Keratinocyte (primary cell): ENCODE measurements around the gene SKAP1. TPM values are rescaled to one million over a fixed set of nuclear protein-coding genes. Genes with fewer than 3 reads are reported as not detected.

Experiments used
- DNase-seq: peaks from one replicate; pipeline ENCODE4 v3.0.0-alpha.2; 2011; ENCODE audit warnings: low read depth, missing footprints, low spot score
- FAIRE-seq: peaks from 2 replicates; lab custom pipeline; 2011; peaks lifted over from hg19 to GRCh38; lab: Jason Lieb, UNC
- H2AFZ ChIP-seq: 2 replicates; pipeline ENCODE4 v1.6.0; 2012; ENCODE audit warnings: low read length, control low read depth, inconsistent platforms; ENCODE audit not compliant: control insufficient read depth
- H3K27ac ChIP-seq: 2 replicates; pipeline ENCODE4 v1.5.1; 2011; ENCODE audit warnings: low read length; ENCODE audit not compliant: control insufficient read depth, insufficient read depth
- H3K27me3 ChIP-seq: 3 replicates; pipeline ENCODE4 v1.6.0; 2011; ENCODE audit warnings: low read length; ENCODE audit not compliant: control insufficient read depth, insufficient read depth; ENCODE audit errors: extremely low read depth
- H3K36me3 ChIP-seq, 2 experiments: 2 replicates in 1 of 2; 3 replicates in 1 of 2; pipeline ENCODE4 v1.5.1; 2011; ENCODE audit warnings: low read length in 2 of 2, mild to moderate bottlenecking in 1 of 2; ENCODE audit not compliant: control insufficient read depth in 2 of 2, insufficient read depth in 2 of 2; ENCODE audit errors: extremely low read depth in 1 of 2
- H3K4me1 ChIP-seq: 3 replicates; pipeline ENCODE4 v1.5.1; 2011; ENCODE audit warnings: low read length; ENCODE audit not compliant: control insufficient read depth, insufficient read depth; ENCODE audit errors: extremely low read depth
- H3K4me2 ChIP-seq: 3 replicates; pipeline ENCODE4 v1.6.0; 2011; ENCODE audit warnings: low read depth, low read length; ENCODE audit not compliant: control insufficient read depth, insufficient read depth; ENCODE audit errors: extremely low read depth
- H3K4me3 ChIP-seq, 3 experiments: fragments of 200-600 bp in 1 of 3; sonication (generic) in 1 of 3; 2 replicates in 2 of 3; 3 replicates in 1 of 3; pipeline ENCODE4 v1.5.1; 2011 to 2016; ENCODE audit warnings: low read length in 3 of 3, mild to moderate bottlenecking in 3 of 3, control low read depth in 2 of 3, inconsistent platforms in 1 of 3, low read depth in 1 of 3, mixed read lengths in 1 of 3, mixed run types in 1 of 3, moderate library complexity in 1 of 3; ENCODE audit not compliant: control insufficient read depth in 2 of 3, insufficient read depth in 2 of 3; ENCODE audit errors: extremely low read depth in 1 of 3
- H3K79me2 ChIP-seq: 2 replicates; pipeline ENCODE4 v1.6.0; 2012; ENCODE audit warnings: low read length; ENCODE audit not compliant: control insufficient read depth, insufficient read depth
- H3K9ac ChIP-seq: 3 replicates; pipeline ENCODE4 v1.6.0; 2011; ENCODE audit warnings: low read length; ENCODE audit not compliant: control insufficient read depth, insufficient read depth; ENCODE audit errors: extremely low read depth
- H3K9me1 ChIP-seq: 3 replicates; pipeline ENCODE4 v1.6.0; 2011; ENCODE audit warnings: low read length; ENCODE audit not compliant: control insufficient read depth, insufficient read depth; ENCODE audit errors: extremely low read depth
- H3K9me3 ChIP-seq: 2 replicates; pipeline ENCODE4 v1.5.1; 2012; ENCODE audit warnings: low read depth, low read length; ENCODE audit not compliant: control insufficient read depth
- H4K20me1 ChIP-seq: 3 replicates; pipeline ENCODE4 v1.6.0; 2011; ENCODE audit warnings: low read length; ENCODE audit not compliant: control insufficient read depth, insufficient read depth; ENCODE audit errors: extremely low read depth
- CTCF ChIP-seq, 3 experiments: IDR thresholded peaks in 1 of 3; conservative IDR thresholded peaks in 1 of 3; optimal IDR thresholded peaks in 1 of 3; 2 replicates in 2 of 3; 3 replicates in 1 of 3; pipeline versions ENCODE3 to v1.5.1; 2011; ENCODE audit warnings: low read length in 3 of 3, mild to moderate bottlenecking in 3 of 3, moderate library complexity in 2 of 3, control low read depth in 1 of 3, inconsistent platforms in 1 of 3; ENCODE audit not compliant: insufficient read depth in 2 of 3; ENCODE audit errors: extremely low read depth in 1 of 3
- EZH2 ChIP-seq: IDR thresholded peaks from one replicate; pipeline ENCODE4 v1.6.1; 2012; ENCODE audit warnings: inconsistent platforms, mild to moderate bottlenecking, low read length, moderate library complexity
- dilution Hi-C: fragments of 300-500 bp; cut with MboI; formaldehyde crosslinking; loops from one replicate; pipeline ENCODE4 v1.7.0; 2020; ENCODE audit warnings: low sequenced_read_pairs; ENCODE audit not compliant: extremely low pct_ligation_motif_present
- polyA plus RNA-seq, 5 experiments: library from polyadenylated mRNA; depleted of rRNA in 3 of 5; stranded (reverse) in 3 of 5; stranded (forward) in 1 of 5; unstranded in 1 of 5; fragments of >200 nt; gene quantifications; 1 replicate in 1 of 5; 2 replicates in 3 of 5; 3 replicates in 1 of 5; pipeline versions ENCODE4 v1.2.1 to v1.2.3, GENCODE V29; 2011 to 2012; ENCODE audit warnings: missing spikeins in 2 of 5, low read depth in 1 of 5, low replicate concordance in 1 of 5

Gene SKAP1
- polyA plus RNA-seq, 1 donor (not counting 4 experiments of a cell fraction or from before 2014, with no cell fraction given) = not detected

GRCh38 chr17:48169926-48170325 lies 260.1 kb downstream of the SKAP1 start:
- DNase-seq (no peak), FAIRE-seq (no peak)
- Histone ChIP-seq H3K9me3 (no peaks in the 10 kb centered on the region), H4K20me1 (no peaks in the 10 kb centered on the region), H3K36me3 (no peaks in the 10 kb centered on the region), H3K27me3 (peaks cover 22% of the 10 kb centered on the region), H3K4me2 (no peak overlapping the region), H3K4me3 (no peak overlapping the region), H3K79me2 (no peaks in the 10 kb centered on the region), H3K27ac (no peak overlapping the region), H3K9me1 (no peaks in the 10 kb centered on the region), H2AFZ (no peak overlapping the region), H3K4me1 (no peaks in the 10 kb centered on the region), H3K9ac (no peak overlapping the region)
- dilution Hi-C loops = no loop called here
- TF ChIP-seq CTCF (optimal IDR thresholded peaks at IDR 0.05 in 1 of 3, IDR thresholded peaks at IDR 0.05 in 1 of 3, conservative IDR thresholded peaks at IDR 0.05 in 1 of 3; ENCODE audit: extremely low read depth in 1 of 3, insufficient read depth in 2 of 3, low read length in 3 of 3) (no peak), EZH2 (no peak)

- Histone ChIP-seq H3K9ac (no peak overlapping the region), H4K20me1 (no peaks in the 10 kb centered on the region), H3K9me1 (no peaks in the 10 kb centered on the region), H3K9me3 (no peaks in the 10 kb centered on the region), H3K27ac (no peak overlapping the region), H2AFZ (no peak overlapping the region), H3K4me2 (no peak overlapping the region), H3K4me1 (peaks cover 2% of the 10 kb centered on the region), H3K36me3 (no peaks in the 10 kb centered on the region), H3K4me3 (no peak overlapping the region), H3K27me3 (peaks cover 19% of the 10 kb centered on the region), H3K79me2 (no peaks in the 10 kb centered on the region)
- TF ChIP-seq EZH2 (no peak), CTCF (optimal IDR thresholded peaks at IDR 0.05 in 1 of 3, IDR thresholded peaks at IDR 0.05 in 1 of 3, conservative IDR thresholded peaks at IDR 0.05 in 1 of 3; ENCODE audit: extremely low read depth in 1 of 3, insufficient read depth in 2 of 3, low read length in 3 of 3) (peak in 1 of 3 experiments; percentile 8)
- FAIRE-seq (no peak), DNase-seq (no peak)
- dilution Hi-C loops = no loop called here
Observed at GRCh38 chr17:48163809-48164208, 266.2 kb downstream of the SKAP1 start.
